ENCODE results near the gene EFCAB7.

Gene EFCAB7

GRCh38 chr1:63522891-63523728, at the start of gene EFCAB7, which contains the start of gene ITGB3BP:
Gene EFCAB7 (plus strand): TSS chr1:63523525. CDS start chr1:63525573, 2,048 bp downstream.
Gene ITGB3BP (minus strand): TSS chr1:63523225. CDS start chr1:63523133, 92 bp downstream.
- peak; percentile 96 for DNase-seq (ENCODE audit: low read depth, low spot score)

GRCh38 chr1:63475761-63476160, 47.6 kb upstream of the EFCAB7 start:
- DNase-seq (ENCODE audit: low read depth, low spot score), result no peak

DNA sequence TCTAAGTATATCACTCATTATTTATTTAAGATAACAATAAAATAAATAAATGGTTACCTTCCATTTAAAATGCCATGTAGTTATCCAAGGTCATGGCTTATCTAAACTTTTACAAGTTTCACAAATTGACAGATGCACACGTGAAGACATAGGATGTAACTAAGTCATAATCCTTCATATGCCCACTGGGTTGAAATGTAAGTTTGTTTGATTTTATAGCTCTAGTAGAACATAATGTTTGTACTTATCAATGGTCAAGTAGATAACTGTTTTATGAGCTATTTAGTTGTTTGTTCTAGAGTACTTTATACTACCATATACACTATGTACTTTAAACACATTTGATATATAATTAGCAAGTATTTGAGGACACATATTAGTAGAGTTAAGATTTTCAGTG, 43.3 kb upstream of the EFCAB7 start:
- DNase-seq (ENCODE audit: low read depth, low spot score), result no peak

- DNase-seq (ENCODE audit: low read depth, low spot score), result no peak
These were observed 36.7 kb upstream of the EFCAB7 start for GRCh38 chr1:63486629-63487028.

DNA sequence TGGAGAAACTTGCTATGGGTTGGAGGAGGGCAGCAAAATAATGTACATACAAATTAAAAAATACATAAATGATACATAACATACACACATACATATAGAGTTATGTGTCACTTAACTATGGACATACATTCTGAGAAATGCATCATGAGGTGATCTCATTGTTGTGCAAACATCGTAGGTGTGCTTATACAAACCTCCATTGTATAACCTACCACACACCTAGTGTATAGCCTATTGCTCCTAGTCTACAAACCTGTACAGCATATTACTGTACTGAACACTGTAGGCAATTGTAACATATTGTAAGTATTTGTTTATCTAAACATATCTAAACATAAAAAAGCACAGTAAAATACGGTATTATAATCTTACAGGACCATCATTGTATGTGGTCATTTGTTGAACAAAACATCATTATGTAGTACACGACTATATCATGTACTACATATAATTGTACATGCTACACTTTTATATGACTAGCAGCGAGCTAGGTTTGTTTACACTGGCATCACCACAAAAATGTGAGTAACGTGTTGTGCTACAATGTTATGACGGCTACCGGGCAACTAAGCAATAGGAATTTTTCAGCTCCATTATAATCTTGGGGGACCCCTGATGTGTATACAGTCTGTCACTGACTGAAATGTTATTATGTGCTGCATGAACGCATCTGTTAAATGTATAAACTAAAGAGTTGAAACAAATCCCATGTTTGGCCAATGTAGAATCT, 35.8 kb upstream of the EFCAB7 start:
- no peak for DNase-seq (ENCODE audit: low read depth, low spot score)

- no peak for DNase-seq (ENCODE audit: low read depth, low spot score)
These were observed 25.7 kb upstream of the EFCAB7 start for GRCh38 chr1:63497577-63497976.

DNA sequence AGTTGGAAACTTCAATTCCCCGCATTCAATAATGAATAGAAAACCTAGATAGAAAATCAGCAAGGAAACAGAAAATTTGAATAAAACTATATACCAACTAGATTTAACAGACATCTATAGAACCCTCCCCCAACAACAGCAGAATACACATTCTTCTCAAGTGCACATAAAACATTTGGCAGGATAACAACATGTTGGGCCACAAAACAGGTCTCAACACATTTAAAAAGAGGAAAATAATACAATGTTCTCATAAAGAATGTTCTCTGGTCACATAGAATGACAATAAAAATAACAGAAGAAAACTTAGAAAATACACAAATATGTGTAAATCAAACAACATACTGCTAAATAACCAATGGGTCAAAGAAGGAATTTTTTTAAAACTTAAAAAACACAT, 25.2 kb upstream of the EFCAB7 start:
- DNase-seq (ENCODE audit: low read depth, low spot score), result no peak

DNA sequence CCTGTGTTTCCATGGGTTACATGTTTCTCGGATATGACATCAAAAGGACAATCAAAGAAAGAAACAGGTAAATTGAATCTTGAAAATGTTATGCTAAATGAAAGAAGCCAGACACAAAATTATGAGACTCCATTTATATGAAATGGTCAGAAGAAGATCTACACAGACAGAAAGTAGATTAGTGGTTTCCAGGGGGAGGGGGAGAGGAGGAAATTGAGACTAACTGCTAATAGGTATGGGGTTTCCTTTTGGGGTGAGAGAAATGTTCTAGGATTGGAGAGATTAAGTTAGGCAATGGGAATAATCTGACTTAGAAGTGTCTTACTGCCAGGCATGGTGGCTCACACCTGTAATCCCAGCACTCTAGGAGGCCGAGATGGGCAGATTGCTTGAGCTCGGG, 22.1 kb upstream of the EFCAB7 start:
- DNase-seq (ENCODE audit: low read depth, low spot score), result no peak

GRCh38 chr1:63506782-63507181, 16.5 kb upstream of the EFCAB7 start:
- DNase-seq (ENCODE audit: low read depth, low spot score), result no peak

DNA sequence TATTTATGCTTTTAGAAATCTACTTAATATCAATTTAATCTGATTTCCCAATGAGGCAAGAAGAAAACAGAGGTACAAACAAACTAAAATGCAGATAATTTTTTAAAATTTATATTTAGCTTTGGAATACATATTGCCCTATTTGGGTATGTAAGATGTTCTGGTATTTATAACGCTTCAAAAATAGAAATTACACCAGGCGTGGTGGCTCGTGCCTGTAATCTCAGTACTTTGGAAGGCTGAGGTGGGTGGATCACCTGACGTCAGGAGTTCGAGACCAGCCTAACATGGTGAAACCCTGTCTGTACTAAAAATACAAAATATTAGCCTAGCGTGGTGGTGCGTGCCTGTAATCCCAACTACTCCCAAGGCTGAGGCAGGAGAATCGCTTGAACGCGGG, 13.6 kb upstream of the EFCAB7 start:
- DNase-seq (ENCODE audit: low read depth, low spot score), result no peak

- DNase-seq (ENCODE audit: low read depth, low spot score), result no peak
These were observed 10.7 kb upstream of the EFCAB7 start for GRCh38 chr1:63512584-63512983.

DNA sequence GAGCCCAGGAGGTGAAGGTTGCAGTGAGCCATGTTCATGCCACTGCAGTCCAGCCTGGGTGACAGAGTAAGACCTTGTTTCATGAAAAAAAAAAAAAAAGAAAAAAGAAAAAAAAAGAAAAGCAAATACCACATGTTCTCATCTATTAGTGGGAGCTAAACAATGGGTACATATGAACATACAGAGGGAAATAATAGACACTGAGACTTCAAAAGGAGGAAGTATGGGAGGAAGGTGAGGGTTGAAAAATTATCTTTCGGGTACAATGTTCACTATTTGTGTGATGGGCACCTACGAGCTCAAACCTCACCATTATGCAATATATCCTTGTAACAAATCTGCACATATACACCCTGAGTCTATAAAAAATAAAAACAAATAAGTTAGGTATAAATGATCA, 6.7 kb upstream of the EFCAB7 start:
- no peak for DNase-seq (ENCODE audit: low read depth, low spot score)

- no peak for DNase-seq (ENCODE audit: low read depth, low spot score)
These were observed 413 bp downstream of the EFCAB7 start for GRCh38 chr1:63523738-63524137.

- DNase-seq (ENCODE audit: low read depth, low spot score), result no peak
These were observed 876 bp downstream of the EFCAB7 start for GRCh38 chr1:63524201-63524600.

GRCh38 chr1:63532727-63533126, 9.4 kb downstream of the EFCAB7 start:
- DNase-seq (ENCODE audit: low read depth, low spot score), result no peak

DNA sequence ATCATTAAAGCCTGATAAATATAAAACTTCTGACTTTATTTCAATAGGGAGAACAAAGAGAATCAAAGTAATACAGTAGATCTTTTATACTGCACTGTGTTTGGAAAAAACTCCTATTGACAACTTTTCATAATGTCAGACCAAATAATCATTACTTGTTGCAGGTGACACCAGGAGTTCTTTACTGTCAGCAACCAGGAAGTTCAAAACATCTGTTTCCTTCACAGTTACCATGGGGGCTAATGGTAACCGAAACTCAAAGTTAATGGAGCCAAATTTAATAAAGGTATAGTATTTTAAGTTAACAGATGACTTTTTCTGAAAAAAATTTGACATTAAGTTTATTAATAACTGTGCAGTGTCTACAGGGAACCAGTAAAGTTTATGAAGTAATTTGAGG, 10.6 kb downstream of the EFCAB7 start:
- no peak for DNase-seq (ENCODE audit: low read depth, low spot score)

GRCh38 chr1:63534406-63534805, 11.1 kb downstream of the EFCAB7 start:
- no peak for DNase-seq (ENCODE audit: low read depth, low spot score)

GRCh38 chr1:63537006-63537405, 13.7 kb downstream of the EFCAB7 start:
- DNase-seq (ENCODE audit: low read depth, low spot score), result no peak

GRCh38 chr1:63537940-63538339, 14.6 kb downstream of the EFCAB7 start:
- no peak for DNase-seq (ENCODE audit: low read depth, low spot score)

GRCh38 chr1:63545780-63546179, 22.5 kb downstream of the EFCAB7 start:
- no peak for DNase-seq (ENCODE audit: low read depth, low spot score)

DNA sequence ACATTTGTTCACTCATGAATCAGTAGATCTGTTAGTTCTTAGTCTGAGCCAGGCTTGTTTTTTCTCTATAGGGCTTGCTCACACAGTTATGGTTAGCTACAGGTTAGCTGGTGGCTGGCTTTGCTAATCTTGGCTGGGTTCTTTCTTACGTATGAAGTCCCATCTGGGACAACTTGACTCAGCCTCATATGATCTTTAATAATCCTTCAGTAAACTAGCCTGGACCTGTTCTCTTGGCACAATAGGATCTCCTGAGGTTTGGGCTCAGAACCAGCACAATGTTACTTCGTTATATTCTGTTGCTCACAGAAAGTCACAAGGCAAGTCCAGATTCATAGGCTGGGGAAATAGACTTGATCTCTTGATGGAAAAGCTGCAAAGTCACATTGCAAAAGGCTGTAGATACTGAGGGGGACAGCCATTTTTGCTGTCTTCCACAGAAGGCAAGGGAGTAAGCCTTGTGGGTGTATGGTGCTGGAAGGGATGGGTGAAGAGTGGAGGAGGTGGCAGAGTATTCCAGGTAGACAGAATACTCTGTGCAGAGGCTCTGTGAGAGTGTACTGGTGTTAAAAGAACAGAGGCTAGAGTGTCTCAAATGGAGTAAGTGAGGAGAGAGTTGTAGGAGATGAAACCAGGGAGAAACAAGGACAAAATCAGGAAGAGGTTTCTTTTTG, 24.4 kb downstream of the EFCAB7 start:
- DNase-seq (ENCODE audit: low read depth, low spot score), result no peak

GRCh38 chr1:63548303-63548702, 25.0 kb downstream of the EFCAB7 start:
- no peak for DNase-seq (ENCODE audit: low read depth, low spot score)
